Measurements from ENCODE around the gene RAB11FIP3. TPM values are rescaled to one million over a fixed set of nuclear protein-coding genes. Genes with fewer than 3 reads are reported as not detected.
"Not testable (repeated sequence)": the region's sequence is repeated elsewhere in the genome, so short reads cannot be mapped to it uniquely, and the experiment has no call there.

Gene RAB11FIP3
- total and polyA plus RNA-seq, 4 donors = 22.0 to 68.8 (median 61.9) TPM

- WGBS, 2 donors = 79 to 81% methylated on average over 27 of the region's 27 CpGs
- Histone ChIP-seq H3K27me3 (ENCODE audit: control insufficient read depth in 1 of 2, insufficient read depth in 2 of 2, low read length in 1 of 2) (no peaks in the 10 kb centered on the region), H3K4me1 (ENCODE audit: control insufficient read depth in 1 of 2, insufficient read depth in 2 of 2, low read length in 2 of 2) (no peaks in the 10 kb centered on the region), H3K4me3 (ENCODE audit: low read length in 2 of 2) (no peak overlapping the region), H3K9me3 (ENCODE audit: control insufficient read depth, low read length) (no peaks in the 10 kb centered on the region), H3K27ac (ENCODE audit: low read depth in 1 of 2, low read length in 2 of 2) (no peak overlapping the region), H3K36me3 (ENCODE audit: control insufficient read depth in 1 of 2, insufficient read depth in 2 of 2, low read length in 1 of 2) (peaks cover 0 to 3% of the 10 kb centered on the region in 2 donors)
- no peak for DNase-seq
- intact Hi-C loops (cut with DNase I) = no loop called here
- ATAC-seq (ENCODE audit: low FRiP score) = no peak
Observed at GRCh38 chr16:379961-380761, 45.3 kb upstream of the RAB11FIP3 start.

DNA sequence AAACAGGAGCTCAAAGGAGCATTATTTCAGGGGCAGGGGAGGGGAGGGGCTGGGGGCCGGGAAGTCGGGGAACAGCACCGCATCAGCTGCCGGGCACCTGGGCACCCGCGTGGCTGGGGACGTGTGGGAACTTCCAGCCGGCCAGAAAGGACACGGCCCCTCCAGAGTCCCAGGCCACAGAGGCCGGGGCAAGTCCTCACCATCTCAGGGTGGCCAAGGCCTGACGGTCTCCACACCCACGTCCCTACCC is 44.8 kb upstream of the RAB11FIP3 start:
- intact Hi-C loops (cut with DNase I) = no loop called here
- H3K36me3 ChIP-seq (ENCODE audit: control insufficient read depth in 1 of 2, insufficient read depth in 2 of 2, low read length in 1 of 2) = peaks cover 0 to 3% of the 10 kb centered on the region in 2 donors
- 2 to 3% methylated on average over 12 of the region's 12 CpGs for WGBS, 2 donors
- no peak overlapping the region for H3K27ac ChIP-seq (ENCODE audit: low read depth in 1 of 2, low read length in 2 of 2)
- no peaks in the 10 kb centered on the region for H3K9me3 ChIP-seq (ENCODE audit: control insufficient read depth, low read length)
- no peak for DNase-seq
- no peaks in the 10 kb centered on the region for H3K4me1 ChIP-seq (ENCODE audit: control insufficient read depth in 1 of 2, insufficient read depth in 2 of 2, low read length in 2 of 2)
- peak; percentile 4 for ATAC-seq (ENCODE audit: low FRiP score)
- peak overlapping the region in 1 of 2 donors; percentile 60 for H3K4me3 ChIP-seq (ENCODE audit: low read length in 2 of 2)
- no peaks in the 10 kb centered on the region for H3K27me3 ChIP-seq (ENCODE audit: control insufficient read depth in 1 of 2, insufficient read depth in 2 of 2, low read length in 1 of 2)

DNA sequence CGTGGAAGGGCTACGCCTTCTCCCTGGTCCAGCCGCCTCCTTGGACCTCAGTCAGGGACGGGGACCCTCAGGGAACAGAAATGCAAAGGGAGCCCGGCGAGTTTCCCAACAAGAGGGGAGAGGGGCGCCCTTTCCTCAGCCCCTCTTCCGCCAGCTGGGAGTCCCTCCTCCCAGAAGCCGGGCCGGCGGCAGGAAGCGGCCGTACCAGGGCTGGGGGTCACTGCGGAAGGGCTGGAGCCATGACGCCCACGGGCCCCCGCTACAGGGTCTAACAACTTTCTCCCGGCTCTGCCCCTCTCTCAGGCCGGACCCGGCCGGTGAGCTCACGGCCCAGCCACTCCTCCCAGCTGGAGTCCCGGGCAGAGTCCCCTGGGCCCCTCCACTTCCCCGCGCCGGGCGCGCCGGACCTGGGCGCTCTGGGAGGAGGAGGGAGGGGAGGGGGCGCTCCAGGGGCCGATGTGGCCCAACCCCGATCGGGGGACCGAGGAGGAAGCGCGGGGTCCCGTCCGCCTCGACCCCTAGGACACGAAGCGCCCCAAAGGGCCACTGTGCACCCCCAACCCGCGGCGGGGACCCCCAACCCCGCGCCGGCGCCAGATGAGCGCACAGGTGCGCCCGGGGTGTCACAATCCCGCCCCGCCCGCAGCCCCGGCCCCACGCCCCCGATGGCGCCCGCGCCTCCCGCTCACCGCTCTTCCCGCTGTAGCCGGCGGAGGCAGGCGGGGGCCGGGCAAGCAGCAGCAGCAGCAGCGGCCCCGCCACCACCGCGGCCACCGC is 44.2 kb upstream of the RAB11FIP3 start:
- WGBS, 2 donors = 0 to 1% methylated on average over 52 to 73 of the region's 73 CpGs
- ATAC-seq (ENCODE audit: low FRiP score) (peak; percentile 17), DNase-seq (peak in 1 of 2 donors; percentile 82)
- Histone ChIP-seq H3K27me3 (ENCODE audit: control insufficient read depth in 1 of 2, insufficient read depth in 2 of 2, low read length in 1 of 2) (no peaks in the 10 kb centered on the region), H3K9me3 (ENCODE audit: control insufficient read depth, low read length) (no peaks in the 10 kb centered on the region), H3K4me1 (ENCODE audit: control insufficient read depth in 1 of 2, insufficient read depth in 2 of 2, low read length in 2 of 2) (no peaks in the 10 kb centered on the region), H3K27ac (ENCODE audit: low read depth in 1 of 2, low read length in 2 of 2) (no peak overlapping the region), H3K4me3 (ENCODE audit: low read length in 2 of 2) (peak overlapping the region; percentile 60 to 91), H3K36me3 (ENCODE audit: control insufficient read depth in 1 of 2, insufficient read depth in 2 of 2, low read length in 1 of 2) (peaks cover 0 to 3% of the 10 kb centered on the region in 2 donors)
- intact Hi-C loops (cut with DNase I) = no loop called here

DNA sequence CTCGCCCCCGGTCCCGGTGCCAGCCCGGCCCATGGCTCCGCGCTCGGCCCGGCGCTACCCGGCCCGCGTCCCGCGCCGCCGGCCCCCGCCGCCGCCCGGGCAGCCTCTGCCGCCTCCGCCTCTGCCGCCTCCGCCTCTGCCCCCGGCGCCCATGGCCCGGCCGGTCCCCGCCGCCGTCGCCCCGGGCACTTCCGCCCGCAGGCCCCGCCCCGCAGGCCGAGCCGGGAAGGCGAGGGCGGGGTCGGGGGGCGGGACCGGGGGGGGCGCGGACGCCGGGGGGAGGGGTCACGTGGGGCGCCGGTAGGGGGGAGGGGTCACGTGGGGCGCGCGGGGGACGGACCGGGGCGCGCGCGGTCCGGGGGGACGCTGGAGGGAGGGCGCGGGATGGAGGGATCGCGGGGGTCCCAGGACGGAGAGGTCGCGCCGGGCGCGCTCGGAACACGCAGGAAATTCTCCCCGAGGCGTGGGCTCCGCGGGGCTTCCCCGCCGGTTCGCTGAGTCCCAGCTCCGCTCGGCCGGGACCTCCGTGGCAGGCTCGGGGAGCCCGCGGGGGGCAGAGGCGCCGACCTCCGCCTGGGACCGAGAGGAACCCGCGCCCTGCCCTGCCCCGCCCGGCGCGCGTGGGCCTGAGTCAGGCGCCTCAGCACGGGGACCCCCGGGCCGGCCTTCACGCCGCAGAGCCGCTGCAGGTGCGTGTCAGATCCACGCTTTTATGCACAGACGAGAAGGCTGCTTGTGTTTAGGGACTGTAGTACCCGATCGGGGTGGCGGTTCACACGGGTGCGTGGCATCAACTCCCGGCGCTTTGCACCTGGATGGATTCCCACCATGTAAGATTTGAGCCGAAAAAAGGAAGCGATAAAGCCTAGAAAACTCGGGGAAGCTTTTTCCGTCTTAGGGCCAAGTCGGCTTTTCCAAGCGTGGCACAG is 43.4 kb upstream of the RAB11FIP3 start, which contains the start of gene PGAP6:
PGAP6 (minus strand) TSS at position 190 of the 929 bp plus-strand sequence; CDS start at position 33, 157 bp downstream.
- DNase-seq (peak; percentile 63 to 87), ATAC-seq (ENCODE audit: low FRiP score) (peak; percentile 78)
- H3K4me3 ChIP-seq (ENCODE audit: low read length in 2 of 2) = peak within 1 kb of the TSS; percentile 60 to 91
- H3K4me1 ChIP-seq (ENCODE audit: control insufficient read depth in 1 of 2, insufficient read depth in 2 of 2, low read length in 2 of 2) = no peaks in the 10 kb centered on the region
- H3K36me3 ChIP-seq (ENCODE audit: control insufficient read depth in 1 of 2, insufficient read depth in 2 of 2, low read length in 1 of 2) = peaks cover 0 to 3% of the 10 kb centered on the region in 2 donors
- WGBS, 2 donors = 1 to 2% methylated on average over 66 to 123 of the region's 123 CpGs
- H3K9me3 ChIP-seq (ENCODE audit: control insufficient read depth, low read length) = no peaks in the 10 kb centered on the region
- H3K27me3 ChIP-seq (ENCODE audit: control insufficient read depth in 1 of 2, insufficient read depth in 2 of 2, low read length in 1 of 2) = no peaks in the 10 kb centered on the region
- H3K27ac ChIP-seq (ENCODE audit: low read depth in 1 of 2, low read length in 2 of 2) = no peak within 1 kb of the TSS
- intact Hi-C loops (cut with DNase I) = no loop called here

DNA sequence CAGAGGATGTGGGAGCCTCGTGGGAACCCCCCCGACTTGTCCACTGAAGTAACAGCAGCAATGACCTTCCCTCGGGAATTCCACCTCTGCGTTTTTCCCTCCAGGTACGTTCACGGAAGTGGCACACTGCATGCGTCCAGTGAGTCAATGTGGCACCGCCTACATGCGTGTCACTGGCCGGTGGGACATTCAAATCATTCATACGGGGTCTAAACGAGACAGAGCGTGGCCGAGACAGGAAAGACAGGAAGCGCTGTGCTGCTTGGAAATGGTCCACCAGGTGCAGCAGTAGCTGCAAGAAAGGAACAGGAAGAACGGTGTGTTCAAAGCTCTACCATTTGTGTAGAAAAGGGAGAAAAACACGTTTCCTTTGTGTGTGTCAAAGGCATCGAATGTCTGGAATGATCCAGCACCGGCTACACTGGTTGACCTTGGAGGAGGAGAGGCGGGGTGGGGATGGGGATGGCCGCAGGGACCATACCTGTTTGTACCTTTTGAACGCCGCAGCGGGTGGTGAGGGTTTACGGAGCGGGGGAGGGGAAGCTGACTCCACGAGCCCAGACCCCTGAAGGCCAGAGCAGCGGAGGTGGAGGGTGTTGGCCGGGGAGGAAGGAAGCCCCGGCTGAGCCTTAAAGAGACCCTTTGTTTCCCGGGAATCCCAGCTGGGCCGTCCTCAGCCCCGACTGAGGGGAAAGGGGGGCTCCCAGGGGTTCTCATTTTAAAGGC is 42.0 kb upstream of the RAB11FIP3 start:
- H3K4me3 ChIP-seq (ENCODE audit: low read length in 2 of 2) = no peak overlapping the region
- no peaks in the 10 kb centered on the region for H3K36me3 ChIP-seq (ENCODE audit: control insufficient read depth in 1 of 2, insufficient read depth in 2 of 2, low read length in 1 of 2)
- H3K27me3 ChIP-seq (ENCODE audit: control insufficient read depth in 1 of 2, insufficient read depth in 2 of 2, low read length in 1 of 2) = no peaks in the 10 kb centered on the region
- H3K9me3 ChIP-seq (ENCODE audit: control insufficient read depth, low read length) = no peaks in the 10 kb centered on the region
- H3K27ac ChIP-seq (ENCODE audit: low read depth in 1 of 2, low read length in 2 of 2) = no peak overlapping the region
- DNase-seq (peak in 1 of 2 donors; percentile 50), ATAC-seq (ENCODE audit: low FRiP score) (no peak)
- intact Hi-C loops (cut with DNase I) = no loop called here
- H3K4me1 ChIP-seq (ENCODE audit: control insufficient read depth in 1 of 2, insufficient read depth in 2 of 2, low read length in 2 of 2) = no peaks in the 10 kb centered on the region
- WGBS, 2 donors = 74 to 78% methylated on average over 33 of the region's 33 CpGs

DNA sequence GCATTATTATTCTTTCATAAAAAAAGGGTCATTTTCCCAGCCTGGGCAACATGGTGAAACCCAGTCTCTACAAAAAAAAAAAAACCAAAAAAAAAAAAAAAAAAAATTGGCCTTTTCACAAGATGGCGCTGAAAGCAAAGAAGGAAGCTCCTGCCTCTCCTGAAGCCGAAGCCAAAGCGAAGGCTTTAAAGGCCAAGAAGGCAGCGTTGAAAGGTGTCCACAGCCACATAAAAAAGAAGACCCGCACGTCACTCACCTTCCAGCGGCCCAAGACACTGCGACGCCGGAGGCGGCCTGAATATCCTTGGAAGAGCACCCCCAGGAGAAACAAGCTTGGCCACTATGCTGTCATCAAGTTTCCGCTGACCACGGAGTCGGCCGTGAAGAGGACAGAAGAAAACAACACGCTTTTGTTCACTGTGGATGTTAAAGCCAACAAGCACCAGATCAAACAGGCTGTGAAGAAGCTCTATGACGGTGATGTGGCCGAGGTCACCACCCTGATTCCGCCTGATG is 38.8 kb upstream of the RAB11FIP3 start:
- DNase-seq (no peak), ATAC-seq (ENCODE audit: low FRiP score) (no peak)
- intact Hi-C loops (cut with DNase I) = no loop called here
- Histone ChIP-seq H3K27ac (ENCODE audit: low read depth in 1 of 2, low read length in 2 of 2) (no peak overlapping the region), H3K4me3 (ENCODE audit: low read length in 2 of 2) (no peak overlapping the region), H3K9me3 (ENCODE audit: control insufficient read depth, low read length) (no peaks in the 10 kb centered on the region), H3K27me3 (ENCODE audit: control insufficient read depth in 1 of 2, insufficient read depth in 2 of 2, low read length in 1 of 2) (no peaks in the 10 kb centered on the region), H3K4me1 (ENCODE audit: control insufficient read depth in 1 of 2, insufficient read depth in 2 of 2, low read length in 2 of 2) (no peaks in the 10 kb centered on the region), H3K36me3 (ENCODE audit: control insufficient read depth in 1 of 2, insufficient read depth in 2 of 2, low read length in 1 of 2) (no peaks in the 10 kb centered on the region)
- whole genome bisulfite sequencing, 2 donors = 84% methylated on average over 19 of the region's 19 CpGs

DNA sequence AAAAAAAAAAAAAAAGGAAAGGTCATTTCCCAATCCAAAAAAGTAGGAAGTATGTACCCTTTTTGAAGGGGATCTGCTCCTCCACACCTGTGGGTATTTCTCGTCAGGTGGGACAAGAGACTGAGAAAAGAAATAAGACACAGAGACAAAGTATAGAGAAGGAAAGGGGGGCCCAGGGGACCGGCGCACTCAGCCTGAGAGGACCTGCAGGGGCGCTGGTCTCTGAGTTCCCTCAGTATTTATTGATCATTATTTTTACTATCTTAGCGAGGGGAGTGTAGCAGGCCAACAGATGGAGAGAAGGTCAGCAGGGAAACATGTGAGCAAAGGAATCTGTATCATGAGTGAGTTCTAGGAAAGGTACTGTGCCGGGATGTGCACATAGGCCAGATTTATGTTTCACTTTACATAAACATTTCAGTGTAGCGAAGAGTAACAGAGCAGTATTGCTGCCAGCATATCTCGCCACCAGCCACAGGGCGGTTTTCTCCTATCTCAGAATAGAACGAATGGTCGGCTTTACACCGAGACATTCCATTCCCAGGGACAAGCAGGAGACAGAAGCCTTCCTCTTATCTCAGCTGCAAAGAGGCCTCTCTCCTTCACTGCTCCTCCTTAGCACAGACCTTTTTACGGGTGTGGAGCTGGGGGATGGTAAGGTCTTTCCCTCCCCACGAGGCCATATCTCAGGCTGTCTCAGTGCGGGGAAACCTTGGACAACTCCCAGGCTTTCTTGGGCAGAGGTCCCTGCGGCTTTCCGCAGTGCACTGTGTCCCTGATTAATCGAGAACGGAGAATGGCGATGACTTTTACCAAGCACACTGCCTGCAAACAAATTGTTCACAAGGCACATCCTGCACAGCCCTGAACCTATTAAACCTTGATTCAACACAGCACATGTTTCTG is 37.4 kb upstream of the RAB11FIP3 start:
- H3K27me3 ChIP-seq (ENCODE audit: control insufficient read depth in 1 of 2, insufficient read depth in 2 of 2, low read length in 1 of 2); H3K4me3 ChIP-seq (ENCODE audit: low read length in 2 of 2); ATAC-seq (ENCODE audit: low FRiP score): not testable (repeated sequence)

More for the DNA sequence above, 37.4 kb upstream of the RAB11FIP3 start:
- H3K27ac ChIP-seq (ENCODE audit: low read depth in 1 of 2, low read length in 2 of 2); intact Hi-C loops (cut with DNase I); H3K36me3 ChIP-seq (ENCODE audit: control insufficient read depth in 1 of 2, insufficient read depth in 2 of 2, low read length in 1 of 2); H3K9me3 ChIP-seq (ENCODE audit: control insufficient read depth, low read length); DNase-seq; H3K4me1 ChIP-seq (ENCODE audit: control insufficient read depth in 1 of 2, insufficient read depth in 2 of 2, low read length in 2 of 2): not testable (repeated sequence)
- WGBS, 2 donors = 13 to 18% methylated on average over 20 of the region's 20 CpGs

Data from aorta (tissue), 5 donors.